Measurements from ENCODE around the gene TFPI2.

DNA sequence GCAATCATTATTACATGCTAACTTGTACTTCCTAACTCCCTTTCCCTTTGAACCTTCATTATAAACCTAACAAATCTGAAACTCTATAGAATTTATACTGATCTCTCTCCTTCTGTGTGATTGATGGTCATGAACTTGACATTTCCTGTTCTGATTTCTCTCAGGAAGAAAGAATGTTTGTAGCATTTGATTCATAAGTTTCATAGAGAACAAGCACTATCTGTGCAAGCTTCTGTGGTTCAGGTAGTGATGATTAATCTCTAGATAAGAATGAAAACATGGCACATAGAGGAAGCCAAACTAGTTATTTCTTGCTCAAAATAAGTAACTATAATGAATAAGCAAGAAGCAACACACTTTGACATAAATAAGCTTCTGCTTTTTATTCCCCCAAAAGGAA lies 34.2 kb downstream of the TFPI2 start:
- TF ChIP-seq CTCF (IDR thresholded peaks at IDR 0.05) (no peak), POLR2A (IDR thresholded peaks at IDR 0.05) (no peak)

Data from Peyer's patch (tissue), 4 donors.